G401.6 (cell line): ENCODE results near the gene TMEM106C.
A peak's percentile ranks its signal among the peaks of the same experiment; 100 is the strongest.

Experiments used
- FAIRE-seq: peaks from 2 replicates; lab custom pipeline; 2012; peaks lifted over from hg19 to GRCh38; lab: Jason Lieb, UNC

TMEM106C gene

GRCh38 chr12:47963340-47964040 is at the start of gene TMEM106C:
Gene TMEM106C (plus strand): TSS chr12:47963596. CDS start chr12:47964237, 641 bp downstream.
- peak; percentile 95 for FAIRE-seq

DNA sequence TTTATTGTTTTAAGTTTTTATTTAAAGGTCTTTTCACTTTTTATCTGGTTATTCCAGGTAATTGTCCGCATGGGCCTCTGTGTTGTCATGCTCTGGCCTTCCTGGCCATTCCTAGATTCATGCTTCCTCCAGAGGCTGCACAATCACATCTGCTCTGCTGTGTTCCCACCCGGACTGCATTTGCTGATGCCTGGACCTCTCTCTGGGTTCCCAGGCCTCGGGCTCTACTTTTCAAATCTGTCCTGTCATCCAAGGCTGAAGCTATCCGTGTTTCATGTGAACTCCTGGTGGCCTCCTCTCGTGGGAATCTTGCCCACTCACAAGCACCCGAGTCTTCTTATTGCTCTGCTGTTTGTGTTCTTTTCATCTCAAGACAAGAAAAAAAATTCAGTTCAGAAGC is 42.5 kb upstream of the TMEM106C start:
- FAIRE-seq, result no peak

DNA sequence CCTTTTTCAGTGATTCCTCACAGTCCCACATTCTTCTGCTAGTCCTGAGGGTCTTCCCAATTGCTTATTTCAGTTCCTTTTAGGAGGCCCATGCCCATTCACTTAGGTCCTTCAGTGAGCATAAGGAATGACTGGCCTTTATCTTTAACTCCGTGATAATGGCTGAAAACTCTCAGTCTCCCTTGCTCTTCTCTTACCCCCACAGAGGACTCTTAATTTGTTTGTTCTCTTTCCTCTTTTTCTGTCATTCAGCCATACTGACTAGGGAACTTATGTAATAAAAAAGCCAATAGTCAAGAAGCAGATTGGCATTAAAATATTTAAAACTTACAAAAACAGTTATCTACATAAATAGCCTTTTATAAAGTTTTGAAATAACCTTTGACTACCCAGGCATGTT is 41.5 kb upstream of the TMEM106C start:
- no peak for FAIRE-seq

DNA sequence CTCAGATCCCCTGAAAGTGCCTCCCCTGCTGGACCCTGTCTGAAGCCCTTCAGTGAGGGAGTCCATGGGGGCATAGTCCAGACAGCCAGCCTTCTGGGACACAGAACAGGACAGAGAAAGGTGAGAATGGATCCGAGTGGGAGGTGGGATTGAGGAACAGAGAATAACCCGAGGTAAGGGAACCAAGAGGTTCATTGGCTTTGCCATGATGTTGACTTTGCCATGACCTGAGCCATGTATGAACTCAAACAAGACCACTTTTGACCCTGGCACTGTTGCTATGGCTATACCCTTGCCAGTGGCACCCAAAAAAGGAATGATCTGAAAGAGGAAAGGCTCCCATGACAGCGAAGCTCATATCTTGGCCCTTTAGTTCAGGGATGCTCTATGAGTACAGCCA is 36.0 kb upstream of the TMEM106C start:
- no peak for FAIRE-seq

DNA sequence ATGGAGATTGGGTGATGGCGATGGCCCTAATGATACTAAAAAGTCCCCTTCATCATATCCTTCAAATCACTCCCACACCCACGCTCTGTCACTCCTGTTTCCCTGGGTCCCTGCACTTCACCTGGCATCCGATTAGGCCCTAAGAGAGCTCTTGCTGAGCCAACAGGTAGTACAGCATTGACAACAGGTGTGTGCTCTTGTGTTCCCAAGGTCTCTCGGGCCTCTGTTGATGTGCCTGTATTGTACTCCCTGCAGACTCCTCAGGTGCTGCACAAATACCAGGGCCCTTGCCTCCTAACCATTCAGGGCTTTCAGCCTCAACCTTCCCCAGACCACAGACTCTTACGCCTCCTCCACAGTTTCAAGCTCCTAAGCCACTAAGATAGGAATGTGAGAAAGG is 32.8 kb upstream of the TMEM106C start:
- FAIRE-seq, result no peak

GRCh38 chr12:47931187-47931586 is 32.2 kb upstream of the TMEM106C start:
- FAIRE-seq, result no peak

- FAIRE-seq, result no peak
Measured at GRCh38 chr12:47935184-47935583, 28.2 kb upstream of the TMEM106C start.

- no peak for FAIRE-seq
Measured at GRCh38 chr12:47938093-47938492, 25.3 kb upstream of the TMEM106C start.

GRCh38 chr12:47938594-47938993 is 24.8 kb upstream of the TMEM106C start:
- no peak for FAIRE-seq

- FAIRE-seq, result no peak
Measured at GRCh38 chr12:47939009-47939601, 24.3 kb upstream of the TMEM106C start.

DNA sequence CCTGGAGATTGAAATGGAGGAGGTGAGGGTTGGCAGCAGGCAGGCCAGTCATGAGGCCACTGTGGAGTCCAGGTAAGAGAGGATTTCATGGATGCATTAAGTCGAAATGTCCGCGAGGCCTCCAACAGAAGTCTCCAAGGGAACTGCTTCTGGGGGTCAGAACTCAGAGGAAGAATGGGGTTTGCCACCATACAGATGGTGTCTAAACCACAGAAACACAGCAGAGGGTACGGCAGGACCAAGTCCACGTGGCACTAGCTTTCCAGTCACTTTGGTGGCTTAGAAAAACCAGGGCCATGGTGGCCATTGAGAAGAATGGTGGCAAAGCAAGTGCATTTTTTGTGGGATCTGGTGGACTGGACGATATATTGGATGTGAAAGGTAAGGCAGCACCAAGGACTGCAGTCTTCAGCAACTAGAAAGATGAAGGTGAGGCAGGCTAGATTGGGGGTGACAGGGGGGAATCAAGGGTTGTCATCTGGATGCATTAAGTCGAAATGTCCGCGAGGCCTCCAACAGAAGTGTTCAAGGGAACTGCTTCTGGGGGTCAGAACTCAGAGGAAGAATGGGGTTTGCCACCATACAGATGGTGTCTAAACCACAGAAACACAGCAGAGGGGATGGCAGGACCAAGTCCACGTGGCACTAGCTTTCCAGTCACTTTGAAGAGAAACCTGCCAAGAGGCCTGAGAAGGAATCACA is 22.5 kb upstream of the TMEM106C start:
- no peak for FAIRE-seq

DNA sequence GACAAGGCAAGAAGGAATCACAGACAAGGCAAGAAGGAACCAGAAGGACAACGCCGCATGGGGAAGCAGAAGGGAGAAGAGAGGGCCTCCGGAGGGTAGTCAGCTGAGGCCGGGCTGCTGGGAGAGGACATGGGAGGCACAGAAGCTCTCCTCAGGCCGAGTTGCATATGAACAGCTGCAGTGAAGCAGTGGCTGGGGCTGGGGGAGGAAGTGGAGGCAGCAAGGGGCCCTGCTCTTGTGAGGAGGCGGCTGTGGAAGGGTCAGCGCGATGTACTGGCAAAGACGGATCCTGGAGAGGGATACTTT is 22.0 kb upstream of the TMEM106C start:
- no peak for FAIRE-seq

DNA sequence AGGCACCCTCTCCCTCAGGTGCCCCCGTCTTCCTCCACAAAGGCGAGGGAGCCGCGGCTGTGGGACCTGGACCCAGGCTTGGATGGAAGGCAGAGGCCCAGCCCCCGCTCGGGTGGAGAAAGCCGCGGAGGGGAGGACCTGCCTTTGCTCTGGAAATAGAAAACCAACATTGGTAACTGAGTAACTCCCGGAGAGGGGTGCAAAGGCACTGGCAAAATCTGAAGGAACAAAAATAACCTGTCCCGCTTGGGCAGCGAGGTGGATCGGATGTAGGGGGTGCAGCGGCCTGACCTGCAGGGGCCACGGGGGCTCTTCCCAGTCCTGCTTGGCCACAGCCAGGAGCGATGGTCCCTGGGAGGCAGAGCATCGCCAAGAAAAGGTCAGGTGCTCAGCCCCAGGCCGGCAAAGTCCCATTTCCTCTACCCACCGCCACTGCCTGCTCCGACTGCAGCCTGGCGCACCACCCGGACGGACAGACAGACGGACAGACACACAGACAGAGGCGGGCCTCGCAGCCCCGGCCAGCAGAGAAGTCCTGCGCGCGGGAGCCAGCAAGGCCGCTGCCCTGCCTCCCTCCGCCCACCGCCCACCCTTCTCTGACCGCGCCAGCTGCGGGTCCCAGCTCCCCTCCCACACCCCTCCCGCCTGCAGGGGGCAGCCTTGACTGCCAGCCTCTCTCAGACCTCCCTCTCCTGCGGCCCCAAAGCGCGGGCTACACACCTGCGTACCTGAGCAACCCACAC is 21.4 kb upstream of the TMEM106C start:
- FAIRE-seq, result no peak

GRCh38 chr12:47942614-47943225 is 20.7 kb upstream of the TMEM106C start:
- no peak for FAIRE-seq

GRCh38 chr12:47943623-47944340 is 19.6 kb upstream of the TMEM106C start:
- no peak for FAIRE-seq

DNA sequence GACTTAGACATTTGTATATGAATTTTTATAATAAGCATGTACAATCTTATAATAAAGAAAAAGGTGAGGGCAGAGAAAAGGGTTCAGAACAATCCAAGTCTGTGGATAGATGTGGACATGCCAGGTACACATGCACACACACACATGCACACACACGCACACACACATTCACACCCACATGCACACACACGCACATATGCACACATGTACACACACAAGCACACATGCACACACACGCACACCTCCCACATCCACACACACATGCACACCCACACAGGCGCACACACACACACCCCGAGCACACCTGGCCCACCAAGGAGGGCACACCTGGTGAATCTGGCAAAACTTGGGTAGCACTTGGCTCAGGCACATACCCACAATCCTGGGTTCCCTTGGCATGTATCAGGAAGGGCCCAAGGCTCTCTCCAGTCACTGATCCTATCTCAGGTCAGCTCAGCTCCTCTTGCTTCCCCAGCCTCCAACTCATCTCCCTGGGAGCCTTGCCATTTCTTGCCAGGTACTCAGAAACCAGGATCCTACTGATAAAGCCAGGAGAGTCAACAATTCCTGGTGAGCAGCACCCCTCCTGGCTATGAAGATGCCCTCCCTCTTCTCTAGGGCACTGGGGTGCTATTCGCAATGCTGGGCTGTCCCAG is 18.6 kb upstream of the TMEM106C start:
- FAIRE-seq, result no peak

DNA sequence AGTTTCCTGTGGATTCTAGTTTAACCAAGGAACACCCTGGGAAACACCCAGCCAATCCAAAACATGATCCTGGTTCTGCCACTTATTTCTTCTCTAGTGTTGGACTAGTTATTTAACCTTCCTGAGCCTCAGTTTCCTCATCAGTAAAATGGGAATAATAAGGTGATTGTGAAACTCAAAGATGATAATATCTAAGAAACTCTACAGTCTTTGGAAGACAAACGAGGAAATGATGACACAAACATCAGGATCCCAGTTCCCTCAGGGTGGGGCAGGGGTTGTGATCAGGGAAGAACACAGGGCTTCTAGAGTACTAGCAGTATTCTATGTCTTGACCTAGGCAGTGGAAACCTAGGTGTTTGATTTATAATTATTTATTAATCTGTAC is 18.1 kb upstream of the TMEM106C start:
- FAIRE-seq, result no peak

DNA sequence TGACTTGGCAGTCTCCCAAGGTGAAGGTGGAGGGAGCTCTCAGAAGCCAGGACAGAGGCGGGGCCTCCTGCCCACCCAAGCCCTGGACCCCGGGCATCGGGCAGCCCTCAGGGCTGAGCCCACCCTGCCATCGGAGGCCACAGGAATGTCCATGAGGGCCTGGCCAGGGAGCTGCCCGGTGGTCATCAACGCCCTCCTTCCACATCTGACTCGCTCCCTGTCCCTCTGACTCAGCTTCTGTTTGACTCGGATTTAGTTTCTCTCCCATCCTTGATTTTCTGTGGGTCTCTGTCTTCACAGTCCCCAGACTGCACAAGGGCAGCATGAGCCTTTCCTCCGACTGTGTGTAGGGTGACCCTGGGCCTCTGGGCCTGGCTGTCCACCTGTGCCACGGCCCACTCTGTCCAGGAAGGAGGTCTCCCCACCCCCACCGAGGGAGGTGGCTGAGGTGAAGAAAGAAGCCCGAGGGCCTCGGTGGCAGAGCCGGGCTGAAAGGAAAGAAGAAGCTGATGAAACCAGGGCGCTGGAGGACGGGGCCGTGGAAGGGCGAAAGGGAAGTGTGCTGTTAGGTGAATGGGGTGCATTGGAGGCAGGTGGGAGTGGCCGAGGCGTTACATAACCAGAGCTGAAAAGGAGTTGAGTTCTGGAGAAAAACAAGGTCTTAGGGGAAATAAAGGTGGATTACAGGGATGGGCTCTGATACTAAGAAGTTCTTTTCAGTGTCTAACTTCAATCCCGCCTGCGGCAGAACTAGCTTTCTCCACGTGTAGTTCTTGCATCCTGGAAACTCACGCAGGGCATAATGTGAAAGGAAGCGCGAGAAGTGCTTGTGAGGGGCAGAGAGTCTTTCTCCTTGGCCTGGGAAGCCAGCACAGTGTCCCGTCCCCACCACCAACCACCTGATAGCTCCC is 16.7 kb upstream of the TMEM106C start:
- no peak for FAIRE-seq

- no peak for FAIRE-seq
Measured at GRCh38 chr12:47947341-47947740, 16.1 kb upstream of the TMEM106C start.
